HEK293T (cell line): ENCODE results near the gene VPS26C.

ENCODE experiments used
- BHLHE40 ChIP-seq: fragments of 450-650 bp; IDR thresholded peaks from 2 replicates; pipeline ENCODE4 v1.6.1; 2016; ENCODE audit warnings: mild to moderate bottlenecking, moderate library complexity, borderline replicate concordance
- CTBP1 ChIP-seq: fragments of 450-650 bp; IDR thresholded peaks from 2 replicates; pipeline ENCODE4 v1.6.1; 2016; ENCODE audit warnings: borderline replicate concordance
- LEF1 ChIP-seq: fragments of 450-650 bp; IDR thresholded peaks from 2 replicates; pipeline ENCODE4 v1.6.1; 2017; ENCODE audit warnings: mild to moderate bottlenecking, borderline replicate concordance

DNA sequence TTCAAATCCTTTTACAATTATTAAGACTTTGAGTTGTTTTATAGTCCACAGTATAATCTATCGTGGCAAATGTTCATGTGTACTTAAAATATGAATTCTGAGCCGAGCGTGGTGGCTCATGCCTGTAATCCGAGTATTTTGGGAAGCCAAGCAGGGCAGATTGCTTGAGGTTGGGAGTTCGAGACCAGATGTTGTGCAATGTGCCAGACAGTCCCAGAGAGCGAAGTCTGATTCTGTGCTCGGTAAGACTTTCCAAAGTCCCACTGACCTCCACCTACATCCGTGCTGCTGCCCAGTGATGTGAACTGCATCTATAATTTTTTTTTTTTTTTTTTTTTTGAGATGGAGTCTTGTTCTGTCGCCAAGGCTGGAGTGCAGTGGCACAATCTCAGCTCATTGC lies 52.2 kb downstream of the VPS26C start:
- no peak for TF ChIP-seq BHLHE40
- no peak for TF ChIP-seq CTBP1
- no peak for TF ChIP-seq LEF1
